Neural cell (in vitro differentiated cells): Measurements from ENCODE around the gene NAT9. TPM values are rescaled to one million over a fixed set of nuclear protein-coding genes. Genes with fewer than 3 reads are reported as not detected.

Experiments
- H2AFZ ChIP-seq: fragments of 200-600, 300-800 bp; sonication (generic), shearing (Covaris generic); 2 replicates; pipeline ENCODE4 v1.6.0; 2014; ENCODE audit warnings: low read depth, mild to moderate bottlenecking, antibody characterized with exemption, low read length, moderate library complexity
- H3F3A ChIP-seq: fragments of 200-600 bp; shearing (Covaris generic); 2 replicates; pipeline ENCODE4 v1.6.1; 2016; ENCODE audit warnings: mild to moderate bottlenecking, moderate library complexity, mixed read lengths, antibody characterized with exemption, low read length; ENCODE audit not compliant: insufficient read depth, poor library complexity, severe bottlenecking
- H3K27ac ChIP-seq: fragments of 200-600, 300-800 bp; sonication (generic), shearing (Covaris generic); 2 replicates; pipeline ENCODE4 v1.5.1; 2014; ENCODE audit warnings: mild to moderate bottlenecking, low read length, moderate library complexity
- H3K27me3 ChIP-seq: fragments of 300-800, 200-600 bp; sonication (generic), shearing (Covaris generic); 2 replicates; pipeline ENCODE4 v1.6.0; 2014; ENCODE audit warnings: mild to moderate bottlenecking, low read depth, low read length, moderate library complexity; ENCODE audit not compliant: insufficient read depth
- H3K36me3 ChIP-seq: fragments of 300-800, 200-600 bp; sonication (generic), shearing (Covaris generic); 2 replicates; pipeline ENCODE4 v1.5.1; 2014; ENCODE audit warnings: mild to moderate bottlenecking, antibody characterized with exemption, low read length, moderate library complexity; ENCODE audit not compliant: insufficient read depth
- H3K4me2 ChIP-seq: fragments of 300-800, 200-600 bp; sonication (generic), shearing (Covaris generic); 2 replicates; pipeline ENCODE4 v1.6.0; 2014; ENCODE audit warnings: mild to moderate bottlenecking, low read length
- H3K4me3 ChIP-seq: fragments of 300-800, 200-600 bp; sonication (generic), shearing (Covaris generic); 2 replicates; pipeline ENCODE4 v1.5.1; 2014; ENCODE audit warnings: mild to moderate bottlenecking, low read length, moderate library complexity
- H3K79me2 ChIP-seq: fragments of 200-600 bp; shearing (Covaris generic); replicated peaks from 2 replicates; pipeline ENCODE4 v1.6.0; 2014; ENCODE audit warnings: mild to moderate bottlenecking, low read length, moderate library complexity; ENCODE audit not compliant: insufficient read depth
- H3K9ac ChIP-seq: fragments of 300-800, 200-600 bp; sonication (generic), shearing (Covaris generic); 2 replicates; pipeline ENCODE4 v1.6.1; 2016; ENCODE audit warnings: mild to moderate bottlenecking, low read length, mixed read lengths
- H3K9me2 ChIP-seq: fragments of 200-600 bp; shearing (Covaris generic); 2 replicates; pipeline ENCODE4 v1.6.1; 2016; ENCODE audit warnings: mild to moderate bottlenecking, low read length, mixed read lengths; ENCODE audit not compliant: insufficient read depth
- H3K9me3 ChIP-seq: fragments of 200-600, 300-800 bp; sonication (generic), shearing (Covaris generic); 2 replicates; pipeline ENCODE4 v1.6.1; 2016; ENCODE audit warnings: mild to moderate bottlenecking, mixed run types, low read length, moderate library complexity, mixed read lengths
- H4K20me1 ChIP-seq: fragments of 200-600 bp; shearing (Covaris generic); 2 replicates; pipeline ENCODE4 v1.6.1; 2016; ENCODE audit warnings: mild to moderate bottlenecking, mixed run types; ENCODE audit not compliant: insufficient read depth
- CTCF ChIP-seq: fragments of 450-650 bp; IDR thresholded peaks from 2 replicates; pipeline ENCODE4 v1.5.1; 2014; ENCODE audit warnings: antibody characterized with exemption, mild to moderate bottlenecking, moderate library complexity; ENCODE audit not compliant: poor library complexity, severe bottlenecking
- EP300 ChIP-seq: fragments of 450-650 bp; conservative IDR thresholded peaks from 2 replicates; pipeline ENCODE4 v1.6.1; 2014; ENCODE audit warnings: antibody characterized with exemption, mild to moderate bottlenecking, moderate library complexity; ENCODE audit not compliant: poor library complexity, severe bottlenecking
- EZH2 ChIP-seq: fragments of 200-600, 300-800 bp; shearing (Covaris generic), sonication (generic); IDR thresholded peaks from 2 replicates; pipeline ENCODE4 v1.6.1; 2014; ENCODE audit warnings: antibody characterized with exemption, low read length, borderline replicate concordance, mild to moderate bottlenecking; ENCODE audit not compliant: insufficient read depth, poor library complexity, severe bottlenecking
- MXI1 ChIP-seq: fragments of 450-650 bp; conservative IDR thresholded peaks from 2 replicates; pipeline ENCODE4 v1.6.1; 2014; ENCODE audit warnings: antibody characterized with exemption, mild to moderate bottlenecking; ENCODE audit not compliant: poor library complexity, severe bottlenecking
- POLR2AphosphoS5 ChIP-seq: IDR thresholded peaks from 2 replicates; pipeline ENCODE4 v1.6.1; 2012
- RAD21 ChIP-seq: fragments of 450-650 bp; conservative IDR thresholded peaks from 2 replicates; pipeline ENCODE4 v1.6.1; 2014; ENCODE audit warnings: antibody characterized with exemption, mild to moderate bottlenecking, moderate library complexity
- REST ChIP-seq: IDR thresholded peaks from 2 replicates; pipeline ENCODE4 v1.6.1; 2012; ENCODE audit warnings: borderline replicate concordance
- SMC3 ChIP-seq: fragments of 450-650 bp; conservative IDR thresholded peaks from 2 replicates; pipeline ENCODE4 v1.6.1; 2014; ENCODE audit warnings: antibody characterized with exemption, mild to moderate bottlenecking, moderate library complexity; ENCODE audit not compliant: poor library complexity
- TAF1 ChIP-seq: IDR thresholded peaks from 2 replicates; pipeline ENCODE4 v1.6.1; 2012; ENCODE audit warnings: low read depth
- polyA plus RNA-seq: library from polyadenylated mRNA; depleted of rRNA; stranded (reverse); fragments of >200 nt; gene quantifications from 2 replicates; pipeline ENCODE4 v1.2.3, GENCODE V29; 2014

Gene NAT9
- polyA plus RNA-seq, 1 donor from 2014 or later, result 243 TPM

- H3K36me3 ChIP-seq, result no peaks in the 10 kb centered on the region
- no peaks in the 10 kb centered on the region for H4K20me1 ChIP-seq
- H2AFZ ChIP-seq, result no peak overlapping the region
- H3K27ac ChIP-seq, result no peak overlapping the region
- no peak overlapping the region for H3K4me2 ChIP-seq
- no peaks in the 10 kb centered on the region for H3K27me3 ChIP-seq
- H3K9me3 ChIP-seq, result no peaks in the 10 kb centered on the region
- H3K4me3 ChIP-seq, result no peak overlapping the region
- H3K79me2 ChIP-seq, result no peaks in the 10 kb centered on the region
- H3F3A ChIP-seq, result no peaks in the 10 kb centered on the region
- no peak for TF ChIP-seq SMC3
- no peaks in the 10 kb centered on the region for H3K9me2 ChIP-seq
- H3K9ac ChIP-seq, result no peak overlapping the region
Measured at GRCh38 chr17:74761419-74761818, 14.7 kb downstream of the NAT9 start.

DNA sequence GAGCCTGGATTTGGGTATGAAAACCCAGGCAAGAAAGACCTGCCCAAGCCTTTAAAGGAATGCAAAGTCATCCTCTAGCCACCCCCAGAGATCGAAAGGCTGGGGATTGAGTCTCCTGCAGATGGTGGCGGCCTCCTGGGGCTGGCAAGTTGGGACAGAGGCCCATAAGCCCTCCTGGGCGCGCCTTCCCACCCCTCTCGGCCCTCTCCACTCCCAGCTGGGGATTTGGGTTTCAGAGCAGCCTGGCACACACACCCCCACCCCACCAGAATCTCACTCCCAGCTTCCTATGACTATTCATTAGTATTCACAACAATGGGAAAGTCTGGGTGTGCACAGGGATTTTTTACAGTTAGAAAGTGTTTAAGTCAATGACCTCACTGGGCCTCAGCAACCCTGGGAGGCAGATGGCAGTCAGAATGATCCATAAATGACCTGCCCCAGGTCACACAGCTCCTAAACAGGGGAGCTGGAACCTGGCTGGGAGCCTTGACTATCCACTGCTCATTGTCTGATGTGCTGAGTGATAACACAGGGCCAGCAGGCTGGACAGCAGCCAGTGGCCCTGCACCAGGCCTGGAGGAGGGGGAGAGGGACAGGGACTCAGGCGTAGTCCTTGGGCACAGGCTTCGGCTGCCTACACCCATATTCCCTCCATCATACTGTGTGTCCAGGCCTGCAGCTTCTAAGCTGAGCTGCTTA is 15.6 kb downstream of the NAT9 start:
- Histone ChIP-seq H3K4me3 (no peak overlapping the region), H3K27me3 (no peaks in the 10 kb centered on the region), H3K9me2 (no peaks in the 10 kb centered on the region), H2AFZ (no peak overlapping the region), H3K79me2 (no peaks in the 10 kb centered on the region), H3K36me3 (no peaks in the 10 kb centered on the region), H3K9me3 (no peaks in the 10 kb centered on the region), H4K20me1 (no peaks in the 10 kb centered on the region), H3K27ac (no peak overlapping the region), H3F3A (no peaks in the 10 kb centered on the region), H3K4me2 (no peak overlapping the region), H3K9ac (no peak overlapping the region)
- no peak for TF ChIP-seq EP300
- no peak for TF ChIP-seq TAF1
- no peak for TF ChIP-seq RAD21

GRCh38 chr17:74759941-74760340 is 16.2 kb downstream of the NAT9 start:
- no peaks in the 10 kb centered on the region for H3K79me2 ChIP-seq
- no peaks in the 10 kb centered on the region for H4K20me1 ChIP-seq
- no peak overlapping the region for H3K27ac ChIP-seq
- H2AFZ ChIP-seq, result no peak overlapping the region
- no peak overlapping the region for H3K4me2 ChIP-seq
- H3K27me3 ChIP-seq, result no peaks in the 10 kb centered on the region
- H3K9ac ChIP-seq, result no peak overlapping the region
- no peaks in the 10 kb centered on the region for H3K36me3 ChIP-seq
- TF ChIP-seq REST (no peak), MXI1 (no peak), TAF1 (no peak), POLR2AphosphoS5 (no peak), EZH2 (no peak), EP300 (no peak), SMC3 (no peak), CTCF (no peak), RAD21 (no peak)
- no peaks in the 10 kb centered on the region for H3F3A ChIP-seq
- H3K9me3 ChIP-seq, result no peaks in the 10 kb centered on the region
- no peaks in the 10 kb centered on the region for H3K9me2 ChIP-seq
- no peak overlapping the region for H3K4me3 ChIP-seq
